Hepatocyte (in vitro differentiated cells): ENCODE results near the gene OLIG2. TPM values are rescaled to one million over a fixed set of nuclear protein-coding genes. Genes with fewer than 3 reads are reported as not detected.
A peak's percentile ranks its signal among the peaks of the same experiment; 100 is the strongest.

Source experiments
- DNase-seq: peaks from one replicate; pipeline ENCODE4 v3.0.0-alpha.2; 2016; ENCODE audit warnings: low spot score
- H2AFZ ChIP-seq: fragments of 200-600 bp; sonication (generic); 2 replicates; pipeline ENCODE4 v1.6.0; 2016; ENCODE audit warnings: antibody characterized with exemption, mild to moderate bottlenecking
- H3K27ac ChIP-seq: fragments of 200-600 bp; sonication (generic); 2 replicates; pipeline ENCODE4 v1.5.1; 2016; ENCODE audit warnings: mild to moderate bottlenecking
- H3K27me3 ChIP-seq: fragments of 200-600 bp; sonication (generic); 2 replicates; pipeline ENCODE4 v1.6.1; 2016
- H3K36me3 ChIP-seq: fragments of 200-600 bp; sonication (generic); replicated peaks from 2 replicates; pipeline ENCODE4 v1.5.1; 2016; ENCODE audit warnings: low read depth; ENCODE audit not compliant: insufficient read depth
- H3K4me1 ChIP-seq: fragments of 200-600 bp; sonication (generic); 2 replicates; pipeline ENCODE4 v1.5.1; 2016; ENCODE audit warnings: mild to moderate bottlenecking, moderate library complexity; ENCODE audit not compliant: insufficient read depth
- H3K4me2 ChIP-seq: fragments of 200-600 bp; sonication (generic); 2 replicates; pipeline ENCODE4 v1.6.0; 2016
- H3K4me3 ChIP-seq: fragments of 200-600 bp; sonication (generic); 2 replicates; pipeline ENCODE4 v1.5.1; 2016; ENCODE audit warnings: mild to moderate bottlenecking
- H3K79me2 ChIP-seq: fragments of 200-600 bp; sonication (generic); 2 replicates; pipeline ENCODE4 v1.6.0; 2017; ENCODE audit warnings: mild to moderate bottlenecking
- H3K9me2 ChIP-seq: fragments of 200-600 bp; sonication (generic); replicated peaks from 2 replicates; pipeline ENCODE4 v1.6.0; 2017; ENCODE audit warnings: mild to moderate bottlenecking; ENCODE audit not compliant: insufficient read depth
- H3K9me3 ChIP-seq: fragments of 200-600 bp; sonication (generic); 2 replicates; pipeline ENCODE4 v1.5.1; 2016; ENCODE audit warnings: low read depth, mild to moderate bottlenecking
- H4K20me1 ChIP-seq: fragments of 200-600 bp; sonication (generic); 2 replicates; pipeline ENCODE4 v1.6.0; 2016; ENCODE audit warnings: mild to moderate bottlenecking; ENCODE audit not compliant: insufficient read depth, poor library complexity, severe bottlenecking
- EZH2 ChIP-seq: fragments of 200-600 bp; sonication (generic); IDR thresholded peaks from 2 replicates; pipeline ENCODE4 v1.6.1; 2016; ENCODE audit warnings: antibody characterized with exemption, mild to moderate bottlenecking, borderline replicate concordance
- EZH2phosphoT487 ChIP-seq: fragments of 200-600 bp; sonication (generic); IDR thresholded peaks from one replicate; pipeline ENCODE4 v1.6.1; 2018; ENCODE audit warnings: antibody characterized with exemption, mild to moderate bottlenecking, low read depth, moderate library complexity; ENCODE audit not compliant: unreplicated experiment, severe bottlenecking
- WGBS: methylation state at CpG from one replicate; pipeline ENCODE4 v1.1.6; 2016; ENCODE audit warnings: low lambda C conversion rate; ENCODE audit errors: missing lambda C conversion rate; 5-methylcytosine and 5-hydroxymethylcytosine counted together
- polyA plus RNA-seq: library from polyadenylated mRNA; unstranded; fragments of >200 nt; fragmentation: Nextera tagmentation; extraction: Ambion mirVana; gene quantifications from 2 replicates; pipeline ENCODE4 v1.2.1, GENCODE V29; 2016
- total RNA-seq: library from RNA; depleted of rRNA; stranded (reverse); fragments of >200 nt; gene quantifications from 2 replicates; pipeline ENCODE4 v1.2.3, GENCODE V29; 2014
- TF ChIP-seq, protein P1 (sequence below): fragments of 200-600 bp; sonication (generic); IDR thresholded peaks from 2 replicates; pipeline ENCODE4 v1.5.1; 2016; ENCODE audit warnings: antibody characterized with exemption, mild to moderate bottlenecking; ENCODE audit not compliant: poor library complexity

Gene OLIG2
- total RNA-seq (not detected in 2 replicates), polyA plus RNA-seq (not detected in 2 replicates)

DNA sequence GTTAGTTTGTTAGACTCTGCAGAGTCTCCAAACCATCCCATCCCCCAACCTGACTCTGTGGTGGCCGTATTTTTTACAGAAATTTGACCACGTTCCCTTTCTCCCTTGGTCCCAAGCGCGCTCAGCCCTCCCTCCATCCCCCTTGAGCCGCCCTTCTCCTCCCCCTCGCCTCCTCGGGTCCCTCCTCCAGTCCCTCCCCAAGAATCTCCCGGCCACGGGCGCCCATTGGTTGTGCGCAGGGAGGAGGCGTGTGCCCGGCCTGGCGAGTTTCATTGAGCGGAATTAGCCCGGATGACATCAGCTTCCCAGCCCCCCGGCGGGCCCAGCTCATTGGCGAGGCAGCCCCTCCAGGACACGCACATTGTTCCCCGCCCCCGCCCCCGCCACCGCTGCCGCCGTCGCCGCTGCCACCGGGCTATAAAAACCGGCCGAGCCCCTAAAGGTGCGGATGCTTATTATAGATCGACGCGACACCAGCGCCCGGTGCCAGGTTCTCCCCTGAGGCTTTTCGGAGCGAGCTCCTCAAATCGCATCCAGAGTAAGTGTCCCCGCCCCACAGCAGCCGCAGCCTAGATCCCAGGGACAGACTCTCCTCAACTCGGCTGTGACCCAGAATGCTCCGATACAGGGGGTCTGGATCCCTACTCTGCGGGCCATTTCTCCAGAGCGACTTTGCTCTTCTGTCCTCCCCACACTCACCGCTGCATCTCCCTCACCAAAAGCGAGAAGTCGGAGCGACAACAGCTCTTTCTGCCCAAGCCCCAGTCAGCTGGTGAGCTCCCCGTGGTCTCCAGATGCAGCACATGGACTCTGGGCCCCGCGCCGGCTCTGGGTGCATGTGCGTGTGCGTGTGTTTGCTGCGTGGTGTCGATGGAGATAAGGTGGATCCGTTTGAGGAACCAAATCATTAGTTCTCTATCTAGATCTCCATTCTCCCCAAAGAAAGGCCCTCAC lies at the start of gene OLIG2:
Gene OLIG2, plus strand, starts transcription at position 447 of the 954 bp plus-strand sequence. CDS start 928 bp downstream, outside the sequence.
- TF ChIP-seq EZH2 (peak; percentile 95), EZH2phosphoT487 (no peak)
- TF ChIP-seq, protein P1, sequence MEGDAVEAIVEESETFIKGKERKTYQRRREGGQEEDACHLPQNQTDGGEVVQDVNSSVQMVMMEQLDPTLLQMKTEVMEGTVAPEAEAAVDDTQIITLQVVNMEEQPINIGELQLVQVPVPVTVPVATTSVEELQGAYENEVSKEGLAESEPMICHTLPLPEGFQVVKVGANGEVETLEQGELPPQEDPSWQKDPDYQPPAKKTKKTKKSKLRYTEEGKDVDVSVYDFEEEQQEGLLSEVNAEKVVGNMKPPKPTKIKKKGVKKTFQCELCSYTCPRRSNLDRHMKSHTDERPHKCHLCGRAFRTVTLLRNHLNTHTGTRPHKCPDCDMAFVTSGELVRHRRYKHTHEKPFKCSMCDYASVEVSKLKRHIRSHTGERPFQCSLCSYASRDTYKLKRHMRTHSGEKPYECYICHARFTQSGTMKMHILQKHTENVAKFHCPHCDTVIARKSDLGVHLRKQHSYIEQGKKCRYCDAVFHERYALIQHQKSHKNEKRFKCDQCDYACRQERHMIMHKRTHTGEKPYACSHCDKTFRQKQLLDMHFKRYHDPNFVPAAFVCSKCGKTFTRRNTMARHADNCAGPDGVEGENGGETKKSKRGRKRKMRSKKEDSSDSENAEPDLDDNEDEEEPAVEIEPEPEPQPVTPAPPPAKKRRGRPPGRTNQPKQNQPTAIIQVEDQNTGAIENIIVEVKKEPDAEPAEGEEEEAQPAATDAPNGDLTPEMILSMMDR: no peak
- Histone ChIP-seq H2AFZ (peak within 1 kb of the TSS; percentile 31), H3K9me3 (no peaks in the 10 kb centered on the region), H3K27me3 (peaks cover 98% of the 10 kb centered on the region), H3K36me3 (no peaks in the 10 kb centered on the region), H3K9me2 (no peaks in the 10 kb centered on the region), H3K27ac (no peak within 1 kb of the TSS), H3K4me2 (peak within 1 kb of the TSS; percentile 57), H3K4me3 (no peak within 1 kb of the TSS), H3K4me1 (no peaks in the 10 kb centered on the region), H4K20me1 (no peaks in the 10 kb centered on the region), H3K79me2 (no peaks in the 10 kb centered on the region)
- no peak for DNase-seq
- WGBS: under 1% methylated on average over 39 of the region's 59 CpGs

DNA sequence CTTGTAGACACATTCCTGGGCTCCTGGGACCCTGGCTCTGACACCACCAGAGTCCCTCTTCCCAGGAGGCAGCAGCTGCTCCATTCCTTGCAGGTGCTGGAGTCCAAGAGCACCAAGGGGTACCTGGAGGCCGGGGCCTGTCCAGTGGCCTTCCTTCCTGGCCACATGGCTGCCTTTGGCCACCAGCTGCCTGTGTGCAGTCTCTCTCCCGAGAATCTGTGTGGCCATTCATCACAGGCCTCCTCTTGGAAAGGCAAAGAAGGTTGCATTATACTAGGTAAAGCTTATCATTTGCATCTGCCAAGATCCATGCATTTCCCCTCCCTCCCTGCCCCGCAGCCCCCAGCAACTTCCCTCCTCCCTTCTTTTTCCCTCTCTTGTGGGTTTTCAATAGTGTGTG lies 48.9 kb upstream of the OLIG2 start:
- Histone ChIP-seq H3K9me3 (no peaks in the 10 kb centered on the region), H2AFZ (no peak overlapping the region), H3K27ac (no peak overlapping the region), H3K4me2 (no peak overlapping the region), H3K79me2 (no peaks in the 10 kb centered on the region), H3K9me2 (no peaks in the 10 kb centered on the region), H3K36me3 (no peaks in the 10 kb centered on the region), H3K27me3 (peaks cover 18% of the 10 kb centered on the region), H3K4me3 (no peak overlapping the region), H3K4me1 (no peaks in the 10 kb centered on the region), H4K20me1 (no peaks in the 10 kb centered on the region)
- TF ChIP-seq EZH2 (no peak), EZH2phosphoT487 (no peak)
- TF ChIP-seq, protein P1: no peak
- DNase-seq: no peak
- WGBS: 63% methylated on average over 2 of the region's 3 CpGs

DNA sequence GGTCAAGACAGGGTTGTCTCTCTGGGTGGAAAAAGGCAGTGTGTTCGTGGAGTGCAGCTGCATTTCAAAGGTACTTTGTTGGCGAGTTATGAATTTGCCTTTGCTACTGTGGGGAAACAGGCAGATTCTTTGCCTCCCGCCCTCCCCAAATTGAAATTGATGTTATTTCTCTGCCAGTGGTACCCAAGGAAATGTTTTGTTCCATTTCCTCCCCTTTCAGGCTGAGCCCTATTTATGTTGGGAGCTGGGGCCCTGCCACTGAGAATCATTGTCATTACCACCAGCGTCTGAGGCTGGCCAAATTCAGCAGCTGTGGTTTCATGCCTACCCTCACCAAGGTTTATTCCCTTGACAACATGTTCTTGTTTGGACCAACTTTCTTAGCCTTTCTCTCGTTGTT lies 48.5 kb upstream of the OLIG2 start:
- Histone ChIP-seq H3K4me1 (no peaks in the 10 kb centered on the region), H3K27me3 (peaks cover 18% of the 10 kb centered on the region), H3K27ac (no peak overlapping the region), H3K9me2 (no peaks in the 10 kb centered on the region), H3K79me2 (no peaks in the 10 kb centered on the region), H3K9me3 (no peaks in the 10 kb centered on the region), H2AFZ (no peak overlapping the region), H3K4me2 (no peak overlapping the region), H4K20me1 (no peaks in the 10 kb centered on the region), H3K4me3 (no peak overlapping the region), H3K36me3 (no peaks in the 10 kb centered on the region)
- 90% methylated on average over 4 of the region's 5 CpGs for WGBS
- TF ChIP-seq EZH2: no peak
- TF ChIP-seq EZH2phosphoT487: no peak
- TF ChIP-seq, protein P1: no peak
- DNase-seq: no peak
